ENCODE results near the gene PCDHA3.
"Not testable (repeated sequence)": the region's sequence is repeated elsewhere in the genome, so short reads cannot be mapped to it uniquely, and the experiment has no call there.

The PCDHA3 gene

GRCh38 chr5:140791089-140791488, 9.8 kb upstream of the PCDHA3 start:
- TF ChIP-seq CTCF (IDR thresholded peaks at IDR 0.05; ENCODE audit: low read length, missing control alignments), result no peak
- no peak for DNase-seq (ENCODE audit: low read depth)
- H3K4me3 ChIP-seq (replicated peaks; ENCODE audit: low read depth, low read length), result no peak overlapping the region

DNA sequence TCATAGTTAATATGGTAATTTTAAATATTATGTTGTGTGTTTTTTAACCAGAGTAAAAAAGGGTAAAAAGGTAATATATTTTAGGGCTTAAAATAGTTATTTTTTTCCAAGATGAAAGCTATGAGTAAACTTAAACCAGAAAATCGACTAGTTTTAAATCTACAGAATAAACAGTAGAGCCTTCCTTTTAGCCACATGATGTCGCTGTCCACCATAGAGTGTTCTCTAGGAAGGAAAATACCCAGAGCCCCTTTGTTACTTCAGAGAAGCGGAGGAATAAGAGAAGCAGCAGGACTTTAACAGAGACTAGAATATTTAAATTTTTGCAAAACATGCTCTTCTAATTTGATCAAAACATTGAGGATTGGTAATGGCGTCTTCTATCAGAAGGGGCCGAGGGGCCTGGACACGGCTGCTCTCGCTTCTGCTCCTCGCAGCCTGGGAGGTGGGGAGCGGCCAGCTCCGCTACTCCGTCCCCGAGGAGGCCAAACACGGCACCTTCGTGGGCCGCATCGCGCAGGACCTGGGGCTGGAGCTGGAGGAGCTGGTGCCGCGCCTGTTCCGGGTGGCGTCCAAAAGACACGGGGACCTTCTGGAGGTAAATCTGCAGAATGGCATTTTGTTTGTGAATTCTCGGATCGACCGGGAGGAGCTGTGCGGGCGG, 6.1 kb upstream of the PCDHA3 start, which contains the start of gene PCDHA2:
Gene PCDHA2, plus strand, starts transcription at position 258 of the 664 bp plus-strand sequence.
- DNase-seq (ENCODE audit: low read depth), result no peak
- no peak within 1 kb of the TSS for H3K4me3 ChIP-seq (replicated peaks; ENCODE audit: low read depth, low read length)
- no peak for TF ChIP-seq CTCF (IDR thresholded peaks at IDR 0.05; ENCODE audit: low read length, missing control alignments)

- no peak overlapping the region for H3K4me3 ChIP-seq (replicated peaks; ENCODE audit: low read depth, low read length)
- peak; percentile 10 for TF ChIP-seq CTCF (IDR thresholded peaks at IDR 0.05; ENCODE audit: low read length, missing control alignments)
- DNase-seq (ENCODE audit: low read depth), result peak; percentile 7
Observed at GRCh38 chr5:140795259-140795641, 5.6 kb upstream of the PCDHA3 start.

DNA sequence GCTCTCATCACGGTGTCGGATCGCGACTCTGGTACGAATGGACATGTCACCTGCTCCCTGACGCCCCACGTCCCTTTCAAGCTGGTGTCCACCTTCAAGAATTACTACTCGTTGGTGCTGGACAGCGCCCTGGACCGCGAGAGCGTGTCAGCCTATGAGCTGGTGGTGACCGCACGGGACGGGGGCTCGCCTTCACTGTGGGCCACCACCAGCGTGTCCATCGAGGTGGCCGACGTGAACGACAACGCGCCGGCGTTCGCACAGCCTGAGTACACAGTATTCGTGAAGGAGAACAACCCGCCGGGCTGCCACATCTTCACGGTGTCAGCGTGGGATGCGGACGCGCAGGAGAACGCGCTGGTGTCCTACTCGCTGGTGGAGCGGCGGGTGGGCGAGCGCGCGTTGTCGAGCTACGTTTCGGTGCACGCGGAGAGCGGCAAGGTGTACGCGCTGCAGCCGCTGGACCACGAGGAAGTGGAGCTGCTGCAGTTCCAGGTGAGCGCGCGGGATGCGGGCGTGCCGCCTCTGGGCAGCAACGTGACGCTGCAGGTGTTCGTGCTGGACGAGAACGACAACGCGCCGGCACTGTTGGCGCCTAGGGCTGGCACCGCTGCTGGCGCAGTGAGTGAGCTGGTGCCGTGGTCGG, 4.7 kb upstream of the PCDHA3 start:
- H3K4me3 ChIP-seq (replicated peaks; ENCODE audit: low read depth, low read length); DNase-seq (ENCODE audit: low read depth): not testable (repeated sequence)

DNA sequence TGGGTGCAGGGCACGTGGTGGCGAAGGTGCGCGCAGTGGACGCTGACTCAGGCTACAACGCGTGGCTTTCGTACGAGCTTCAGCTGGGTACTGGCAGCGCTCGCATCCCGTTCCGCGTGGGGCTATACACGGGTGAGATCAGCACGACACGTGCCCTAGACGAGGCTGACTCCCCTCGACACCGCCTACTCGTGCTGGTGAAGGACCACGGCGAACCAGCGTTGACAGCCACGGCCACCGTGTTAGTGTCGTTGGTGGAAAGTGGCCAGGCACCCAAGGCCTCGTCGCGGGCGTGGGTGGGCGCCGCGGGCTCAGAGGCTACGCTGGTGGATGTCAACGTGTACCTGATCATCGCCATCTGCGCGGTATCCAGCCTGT, 4.2 kb upstream of the PCDHA3 start:
- no peak for DNase-seq (ENCODE audit: low read depth)
- H3K4me3 ChIP-seq (replicated peaks; ENCODE audit: low read depth, low read length), result no peak overlapping the region
- TF ChIP-seq CTCF (IDR thresholded peaks at IDR 0.05; ENCODE audit: low read length, missing control alignments), result no peak

GRCh38 chr5:140801494-140801841, 611 bp downstream of the PCDHA3 start:
- peak overlapping the region; percentile 37 for H3K4me3 ChIP-seq (replicated peaks; ENCODE audit: low read depth, low read length)
- TF ChIP-seq CTCF (IDR thresholded peaks at IDR 0.05; ENCODE audit: low read length, missing control alignments), result peak; percentile 16
- DNase-seq (ENCODE audit: low read depth), result peak; percentile 10

GRCh38 chr5:140802381-140802780, 1.5 kb downstream of the PCDHA3 start:
- not testable (repeated sequence) for H3K4me3 ChIP-seq (replicated peaks; ENCODE audit: low read depth, low read length)

DNA sequence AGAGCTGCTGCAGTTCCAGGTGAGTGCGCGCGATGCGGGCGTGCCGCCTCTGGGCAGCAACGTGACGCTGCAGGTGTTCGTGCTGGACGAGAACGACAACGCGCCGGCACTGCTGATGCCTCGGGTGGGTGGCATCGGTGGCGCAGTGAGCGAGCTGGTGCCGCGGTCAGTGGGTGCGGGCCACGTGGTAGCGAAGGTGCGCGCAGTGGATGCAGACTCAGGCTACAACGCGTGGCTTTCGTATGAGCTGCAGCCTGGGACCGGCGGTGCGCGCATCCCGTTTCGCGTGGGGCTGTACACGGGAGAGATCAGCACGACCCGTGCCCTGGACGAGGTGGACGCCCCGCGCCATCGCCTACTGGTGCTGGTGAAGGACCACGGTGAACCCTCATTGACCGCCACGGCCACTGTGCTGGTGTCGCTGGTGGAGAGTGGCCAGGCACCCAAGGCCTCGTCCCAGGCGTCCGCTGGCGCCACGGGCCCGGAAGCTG, 2.0 kb downstream of the PCDHA3 start:
- TF ChIP-seq CTCF (IDR thresholded peaks at IDR 0.05; ENCODE audit: low read length, missing control alignments), result no peak
- DNase-seq (ENCODE audit: low read depth), result no peak
- no peak overlapping the region for H3K4me3 ChIP-seq (replicated peaks; ENCODE audit: low read depth, low read length)

More at GRCh38 chr5:140802381-140802780, 1.5 kb downstream of the PCDHA3 start:
- DNase-seq (ENCODE audit: low read depth), result not testable (repeated sequence)

Measured in fibroblast of pulmonary artery (primary cell).